ENCODE results near the gene NFATC3. TPM values are rescaled to one million over a fixed set of nuclear protein-coding genes. Genes with fewer than 3 reads are reported as not detected.

NFATC3 gene
- total and polyA plus RNA-seq, 4 donors, result 9.7 to 21.2 (median 16.8) TPM

GRCh38 chr16:68147444-68147843, 62.3 kb downstream of the NFATC3 start:
- Histone ChIP-seq H3K27ac (ENCODE audit: low read depth in 1 of 2, low read length in 2 of 2) (no peak overlapping the region), H3K36me3 (ENCODE audit: control insufficient read depth in 4 of 4, insufficient read depth in 3 of 4, low read depth in 1 of 4, low read length in 3 of 4) (peaks cover 0 to 4% (median 3%) of the 10 kb centered on the region in 4 donors), H3K9ac (ENCODE audit: low read depth in 1 of 2, low read length in 2 of 2) (no peak overlapping the region), H3K27me3 (ENCODE audit: control insufficient read depth in 4 of 4, insufficient read depth in 4 of 4, low read length in 3 of 4) (no peaks in the 10 kb centered on the region), H3K4me3 (ENCODE audit: low read depth in 1 of 3, low read length in 3 of 3) (no peak overlapping the region), H3K9me3 (ENCODE audit: control insufficient read depth in 4 of 4, low read length in 3 of 4) (no peaks in the 10 kb centered on the region), H3K4me1 (ENCODE audit: control insufficient read depth in 4 of 4, insufficient read depth in 4 of 4, low read length in 3 of 4) (peaks cover 0 to 6% (median 4%) of the 10 kb centered on the region in 4 donors)
- WGBS, result 94% methylated on average over 1 of the region's 1 CpG
- no peak for TF ChIP-seq HNF4G (IDR thresholded peaks at IDR 0.05)
- no peak for TF ChIP-seq FOXA2 (IDR thresholded peaks at IDR 0.05)
- no peak for TF ChIP-seq FOXA1 (IDR thresholded peaks at IDR 0.05)
- TF ChIP-seq SP1 (IDR thresholded peaks at IDR 0.05), result no peak
- TF ChIP-seq NR2F2 (IDR thresholded peaks at IDR 0.05), result no peak
- TF ChIP-seq CTCF (IDR thresholded peaks at IDR 0.05; ENCODE audit: low read depth, low read length, missing input control), result no peak
- no peak for TF ChIP-seq MAX (IDR thresholded peaks at IDR 0.05)
- TF ChIP-seq TAF1 (conservative IDR thresholded peaks at IDR 0.05), result no peak
- TF ChIP-seq EGR1 (IDR thresholded peaks at IDR 0.05; ENCODE audit: low read depth in 2 of 2), result no peak
- TF ChIP-seq HNF4A (conservative IDR thresholded peaks at IDR 0.05), result no peak
- no peak for TF ChIP-seq RAD21 (IDR thresholded peaks at IDR 0.05)
- no peak for TF ChIP-seq YY1 (IDR thresholded peaks at IDR 0.05)
- no peak for TF ChIP-seq RXRA (IDR thresholded peaks at IDR 0.05)
- TF ChIP-seq REST (IDR thresholded peaks at IDR 0.05), result no peak
- TF ChIP-seq ZBTB33 (IDR thresholded peaks at IDR 0.05), result no peak
- TF ChIP-seq GABPA (IDR thresholded peaks at IDR 0.05 in 1 of 2, conservative IDR thresholded peaks at IDR 0.05 in 1 of 2), result no peak
- TF ChIP-seq ATF3 (IDR thresholded peaks at IDR 0.05), result no peak
- no peak for TF ChIP-seq JUND (IDR thresholded peaks at IDR 0.05)
- no peak for DNase-seq (ENCODE audit: low spot score)

Measured in liver (tissue), 9 donors.